T47D (cell line): Measurements from ENCODE around the gene PRKCA.

Experiments used
- DNase-seq, 2 experiments: peaks; one replicate each; pipeline versions ENCODE4 v3.0.0 to v3.0.0-alpha.2; 2011 to 2012; ENCODE audit warnings: low read depth in 1 of 2, low spot score in 1 of 2
- JUND ChIP-seq: IDR thresholded peaks from 2 replicates; pipeline ENCODE4 v1.6.1; 2012; ENCODE audit warnings: low read depth
- in situ Hi-C: cut with HindIII; loops from 2 replicates; pipeline ENCODE4 v1.10.0; 2016; ENCODE audit warnings: low sequenced_read_pairs, low pct_unique_long_range_greater_than_20kb

PRKCA gene

GRCh38 chr17:66508896-66509844, 206.8 kb downstream of the PRKCA start:
- TF ChIP-seq JUND, result no peak
- DNase-seq, result peak; percentile 44
- in situ Hi-C loops, result no loop called here

- no peak for DNase-seq
- TF ChIP-seq JUND, result no peak
- in situ Hi-C loops, result no loop called here
Measured at GRCh38 chr17:66509926-66510325, 207.5 kb downstream of the PRKCA start.

DNA sequence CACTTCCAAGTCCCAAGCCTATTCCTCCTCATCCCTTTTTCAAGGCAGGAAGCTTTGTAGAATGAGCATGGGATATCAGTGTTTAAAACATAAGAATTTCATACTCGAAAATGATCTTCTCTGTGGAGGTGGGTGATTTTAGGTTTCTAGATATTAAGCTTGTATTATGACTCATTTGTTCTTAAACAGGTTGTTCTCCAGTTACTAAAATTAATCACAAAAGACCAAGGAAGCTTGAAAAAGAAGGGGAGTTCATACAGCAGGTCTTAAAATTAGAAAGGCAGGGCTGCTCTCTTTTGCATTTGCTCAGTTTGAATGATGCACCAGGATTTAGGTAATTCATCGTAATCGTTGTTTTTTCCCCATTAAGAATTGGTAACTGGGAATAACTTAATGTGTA, 208.7 kb downstream of the PRKCA start:
- in situ Hi-C loops, result no loop called here
- no peak for DNase-seq
- TF ChIP-seq JUND, result no peak

- no peak for TF ChIP-seq JUND
- no peak for DNase-seq
- in situ Hi-C loops, result no loop called here
Measured at GRCh38 chr17:66514227-66514806, 211.9 kb downstream of the PRKCA start.

DNA sequence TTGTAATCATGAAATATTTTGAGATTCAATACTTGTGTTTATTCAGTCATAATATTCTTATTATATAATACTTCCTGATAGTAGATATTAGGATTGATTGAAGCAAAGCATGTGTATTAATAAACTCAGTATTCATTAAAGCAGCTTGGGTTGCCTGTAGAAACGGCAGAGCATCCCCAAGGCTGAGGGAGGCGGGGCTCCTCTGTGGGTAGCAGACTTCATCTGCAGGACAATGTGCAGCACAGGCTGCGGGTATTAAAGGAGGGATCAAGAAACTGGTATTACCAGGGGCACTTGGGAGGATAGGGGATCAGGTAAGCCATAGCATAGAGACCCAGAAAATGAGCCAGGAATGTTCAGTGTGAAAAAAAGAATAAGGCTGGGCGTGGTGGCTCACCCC, 213.6 kb downstream of the PRKCA start:
- in situ Hi-C loops, result no loop called here
- no peak for DNase-seq
- TF ChIP-seq JUND, result no peak

GRCh38 chr17:66517336-66518009, 215.1 kb downstream of the PRKCA start:
- no peak for TF ChIP-seq JUND
- in situ Hi-C loops, result no loop called here
- peak in 1 of 2 experiments; percentile 27 for DNase-seq

DNA sequence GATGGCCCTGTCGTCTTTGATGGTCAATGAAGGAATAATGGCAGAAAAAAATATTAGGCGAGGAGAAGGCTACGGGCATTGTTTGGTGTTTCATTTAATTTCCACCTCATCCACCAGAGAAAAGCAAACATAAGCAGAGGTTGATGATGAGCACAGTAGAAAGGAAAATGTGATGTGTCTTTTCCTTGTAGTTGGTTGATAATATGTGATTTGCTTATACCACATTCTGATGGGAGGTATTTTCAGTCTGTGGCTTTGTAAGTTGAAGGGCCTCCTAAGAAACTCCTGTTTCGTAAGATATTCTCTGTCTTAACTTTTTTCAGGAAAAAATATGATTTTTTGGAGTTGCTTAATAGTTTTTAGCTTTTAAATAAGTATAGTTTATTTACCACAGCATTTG, 215.7 kb downstream of the PRKCA start:
- no peak for TF ChIP-seq JUND
- in situ Hi-C loops, result no loop called here
- no peak for DNase-seq

GRCh38 chr17:66518677-66519076, 216.3 kb downstream of the PRKCA start:
- no peak for DNase-seq
- TF ChIP-seq JUND, result no peak
- in situ Hi-C loops, result no loop called here

GRCh38 chr17:66519154-66519553, 216.7 kb downstream of the PRKCA start:
- DNase-seq, result no peak
- in situ Hi-C loops, result no loop called here
- no peak for TF ChIP-seq JUND

DNA sequence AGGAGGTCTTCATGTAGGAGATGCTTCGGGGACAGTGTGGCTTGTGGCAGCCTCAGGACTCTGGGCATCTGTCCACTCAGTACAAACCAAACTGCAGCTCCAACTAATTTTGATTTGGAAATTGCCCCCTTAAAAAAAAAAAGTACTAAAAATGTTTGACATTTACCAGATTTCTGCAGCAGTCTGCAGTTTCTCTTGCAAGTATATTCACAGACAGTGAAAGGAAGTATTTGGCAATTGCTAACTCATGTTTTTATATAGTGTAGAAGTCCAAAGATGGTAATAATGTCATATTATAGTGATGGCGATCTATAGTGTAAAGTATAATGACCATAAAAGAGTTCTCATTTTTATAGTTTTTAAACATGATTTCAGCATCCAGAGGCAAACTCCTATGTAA, 218.6 kb downstream of the PRKCA start:
- in situ Hi-C loops, result no loop called here
- no peak for DNase-seq
- no peak for TF ChIP-seq JUND

GRCh38 chr17:66522591-66523272, 220.3 kb downstream of the PRKCA start:
- in situ Hi-C loops, result no loop called here
- DNase-seq, result no peak
- TF ChIP-seq JUND, result no peak

- no peak for DNase-seq
- TF ChIP-seq JUND, result no peak
- in situ Hi-C loops, result no loop called here
Measured at GRCh38 chr17:66523378-66524200, 221.2 kb downstream of the PRKCA start.
